Keratinocyte (primary cell): Measurements from ENCODE around the gene EPAS1.

ENCODE experiments used
- EZH2 ChIP-seq: IDR thresholded peaks from one replicate; pipeline ENCODE4 v1.6.1; 2012; ENCODE audit warnings: inconsistent platforms, mild to moderate bottlenecking, low read length, moderate library complexity
- TF ChIP-seq, protein P1 (sequence below), 3 experiments: IDR thresholded peaks in 1 of 3; conservative IDR thresholded peaks in 1 of 3; optimal IDR thresholded peaks in 1 of 3; 2 replicates in 2 of 3; 3 replicates in 1 of 3; pipeline versions ENCODE3 to v1.5.1; 2011; ENCODE audit warnings: low read length in 3 of 3, mild to moderate bottlenecking in 3 of 3, moderate library complexity in 2 of 3, control low read depth in 1 of 3, inconsistent platforms in 1 of 3; ENCODE audit not compliant: insufficient read depth in 2 of 3; ENCODE audit errors: extremely low read depth in 1 of 3

DNA sequence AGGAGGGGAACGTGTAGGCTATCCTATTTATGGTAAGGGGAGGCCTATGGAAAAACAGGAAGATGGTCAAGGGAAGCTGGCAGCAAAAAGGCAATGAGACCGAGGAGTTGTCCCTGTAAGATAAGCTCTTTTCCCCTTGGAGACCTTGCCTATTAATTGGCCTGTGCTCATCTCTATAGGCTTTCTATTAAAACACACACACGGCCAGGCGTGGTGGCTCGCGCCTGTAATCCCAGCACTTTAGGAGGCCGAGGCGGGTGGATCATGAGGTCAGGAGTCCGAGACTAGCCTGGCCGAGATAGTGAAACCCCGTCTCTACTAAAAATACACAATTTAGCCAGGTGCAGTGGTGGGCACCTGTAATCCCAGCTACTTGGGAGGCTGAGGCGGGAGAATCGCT is 32.1 kb downstream of the EPAS1 start:
- TF ChIP-seq, protein P1, sequence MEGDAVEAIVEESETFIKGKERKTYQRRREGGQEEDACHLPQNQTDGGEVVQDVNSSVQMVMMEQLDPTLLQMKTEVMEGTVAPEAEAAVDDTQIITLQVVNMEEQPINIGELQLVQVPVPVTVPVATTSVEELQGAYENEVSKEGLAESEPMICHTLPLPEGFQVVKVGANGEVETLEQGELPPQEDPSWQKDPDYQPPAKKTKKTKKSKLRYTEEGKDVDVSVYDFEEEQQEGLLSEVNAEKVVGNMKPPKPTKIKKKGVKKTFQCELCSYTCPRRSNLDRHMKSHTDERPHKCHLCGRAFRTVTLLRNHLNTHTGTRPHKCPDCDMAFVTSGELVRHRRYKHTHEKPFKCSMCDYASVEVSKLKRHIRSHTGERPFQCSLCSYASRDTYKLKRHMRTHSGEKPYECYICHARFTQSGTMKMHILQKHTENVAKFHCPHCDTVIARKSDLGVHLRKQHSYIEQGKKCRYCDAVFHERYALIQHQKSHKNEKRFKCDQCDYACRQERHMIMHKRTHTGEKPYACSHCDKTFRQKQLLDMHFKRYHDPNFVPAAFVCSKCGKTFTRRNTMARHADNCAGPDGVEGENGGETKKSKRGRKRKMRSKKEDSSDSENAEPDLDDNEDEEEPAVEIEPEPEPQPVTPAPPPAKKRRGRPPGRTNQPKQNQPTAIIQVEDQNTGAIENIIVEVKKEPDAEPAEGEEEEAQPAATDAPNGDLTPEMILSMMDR (optimal IDR thresholded peaks at IDR 0.05 in 1 of 3, IDR thresholded peaks at IDR 0.05 in 1 of 3, conservative IDR thresholded peaks at IDR 0.05 in 1 of 3; ENCODE audit: extremely low read depth in 1 of 3, insufficient read depth in 2 of 3, low read length in 3 of 3): no peak
- no peak for TF ChIP-seq EZH2
